Kidney (tissue), 14 donors: ENCODE results near the gene NXPH4. TPM values are rescaled to one million over a fixed set of nuclear protein-coding genes. Genes with fewer than 3 reads are reported as not detected.

Experiments used
- DNase-seq, 5 donors: peaks; one replicate each; pipeline ENCODE4 v3.0.0-alpha.2; 2013 to 2020
- FAIRE-seq: peaks from 2 replicates; lab custom pipeline; 2012; peaks lifted over from hg19 to GRCh38; lab: Jason Lieb, UNC
- H3K27ac ChIP-seq, 2 donors: one replicate each; pipeline ENCODE4 v1.7.0; 2013; ENCODE audit warnings: low read depth in 2 of 2, low read length in 2 of 2, inconsistent platforms in 1 of 2
- H3K27me3 ChIP-seq: one replicate; pipeline ENCODE4 v1.7.1; 2013; ENCODE audit warnings: low read length, inconsistent platforms; ENCODE audit not compliant: control insufficient read depth, insufficient read depth
- H3K36me3 ChIP-seq, 3 donors: one replicate each; pipeline versions ENCODE4 v1.7.0 to v1.7.1; 2013; ENCODE audit warnings: low read length in 3 of 3, control low read depth in 1 of 3, inconsistent platforms in 1 of 3; ENCODE audit not compliant: insufficient read depth in 3 of 3, control insufficient read depth in 2 of 3
- H3K4me1 ChIP-seq, 3 donors: one replicate each; pipeline versions ENCODE4 v1.7.0 to v1.7.1; 2013; ENCODE audit warnings: low read length in 3 of 3, inconsistent platforms in 1 of 3, low read depth in 1 of 3; ENCODE audit not compliant: control insufficient read depth in 2 of 3, insufficient read depth in 2 of 3
- H3K4me3 ChIP-seq, 3 donors: one replicate each; pipeline versions ENCODE4 v1.7.0 to v1.8.1; 2013; ENCODE audit warnings: low read length in 3 of 3, control low read depth in 1 of 3, inconsistent platforms in 1 of 3
- H3K9ac ChIP-seq, 3 donors: one replicate each; pipeline versions ENCODE4 v1.7.0 to v1.7.1; 2013; ENCODE audit warnings: low read length in 3 of 3, control low read depth in 1 of 3, inconsistent platforms in 1 of 3
- H3K9me3 ChIP-seq, 3 donors: one replicate each; pipeline versions ENCODE4 v1.7.0 to v1.7.1; 2013; ENCODE audit warnings: low read length in 3 of 3, control low read depth in 1 of 3, inconsistent platforms in 1 of 3; ENCODE audit not compliant: control insufficient read depth in 2 of 3, insufficient read depth in 1 of 3
- intact Hi-C: fragments of 100-400 bp; cut with DNase I; formaldehyde crosslinking; loops from one replicate; pipeline ENCODE4 v1.11.1; 2022
- polyA plus RNA-seq: library from polyadenylated mRNA; stranded (reverse); fragments of 350-450 nt; fragmentation: Illumina TruSeq; extraction: RNeasy Lipid Tissue Mini Kit (QIAGEN cat#74804); gene quantifications from one replicate; pipeline ENCODE4 v1.2.3, GENCODE V29; 2014; ENCODE audit warnings: low read depth, low replicate concordance; ENCODE audit not compliant: insufficient read depth
- total RNA-seq: library from RNA; stranded (reverse); fragmentation: NEBNext Ultra II Directional; extraction: Animal tissue kit (Norgen Biotek cat#: 25700); gene quantifications from one replicate; pipeline ENCODE4 v1.2.1, GENCODE V29; 2021
- TF ChIP-seq, protein P1 (sequence below): IDR thresholded peaks from 3 replicates; pipeline ENCODE4 v1.5.1; 2012; ENCODE audit warnings: mild to moderate bottlenecking, moderate library complexity, borderline replicate concordance; ENCODE audit not compliant: insufficient read depth; ENCODE audit errors: extremely low read depth
- donor health status: control.
- donor health status: control.
- donor health status: control.
- donor health status: control.
- donor health status: control.
- donor health status: DM: yes; HTN: yes; CAD: no.
- donor health status: Normal renal cell carcinoma (clear cell type).

NXPH4 gene
- total and polyA plus RNA-seq, 2 donors from 2014 or later = 0.16 to 0.71 TPM

DNA sequence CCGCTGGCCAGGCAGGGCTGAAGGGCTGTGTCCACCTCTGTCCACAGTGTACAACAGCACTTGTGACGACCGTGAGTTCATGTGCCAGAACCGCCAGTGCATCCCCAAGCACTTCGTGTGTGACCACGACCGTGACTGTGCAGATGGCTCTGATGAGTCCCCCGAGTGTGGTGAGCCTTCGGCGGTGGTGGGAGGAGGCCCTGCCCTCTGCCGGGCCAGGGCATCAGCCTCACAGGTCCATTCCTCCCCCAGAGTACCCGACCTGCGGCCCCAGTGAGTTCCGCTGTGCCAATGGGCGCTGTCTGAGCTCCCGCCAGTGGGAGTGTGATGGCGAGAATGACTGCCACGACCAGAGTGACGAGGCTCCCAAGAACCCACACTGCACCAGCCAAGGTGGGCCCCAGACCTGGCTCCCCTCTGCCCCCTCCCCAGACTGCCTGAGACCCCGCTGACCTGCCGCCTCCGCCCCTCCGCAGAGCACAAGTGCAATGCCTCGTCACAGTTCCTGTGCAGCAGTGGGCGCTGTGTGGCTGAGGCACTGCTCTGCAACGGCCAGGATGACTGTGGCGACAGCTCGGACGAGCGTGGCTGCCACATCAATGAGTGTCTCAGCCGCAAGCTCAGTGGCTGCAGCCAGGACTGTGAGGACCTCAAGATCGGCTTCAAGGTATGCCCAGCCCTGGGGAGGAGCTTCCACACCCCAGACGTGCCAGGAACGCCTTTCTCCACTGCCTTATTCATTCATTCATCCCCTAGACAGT lies 20.8 kb upstream of the NXPH4 start:
- H3K27me3 ChIP-seq = no peaks in the 10 kb centered on the region
- peaks cover 0 to 2% (median 0%) of the 10 kb centered on the region in 3 donors for H3K9me3 ChIP-seq
- H3K36me3 ChIP-seq = peaks cover 8 to 29% (median 18%) of the 10 kb centered on the region in 3 donors
- FAIRE-seq (no peak), DNase-seq (no peak)
- intact Hi-C loops = no loop called here
- no peaks in the 10 kb centered on the region for H3K4me1 ChIP-seq
- H3K4me3 ChIP-seq = no peak overlapping the region
- TF ChIP-seq, protein P1, sequence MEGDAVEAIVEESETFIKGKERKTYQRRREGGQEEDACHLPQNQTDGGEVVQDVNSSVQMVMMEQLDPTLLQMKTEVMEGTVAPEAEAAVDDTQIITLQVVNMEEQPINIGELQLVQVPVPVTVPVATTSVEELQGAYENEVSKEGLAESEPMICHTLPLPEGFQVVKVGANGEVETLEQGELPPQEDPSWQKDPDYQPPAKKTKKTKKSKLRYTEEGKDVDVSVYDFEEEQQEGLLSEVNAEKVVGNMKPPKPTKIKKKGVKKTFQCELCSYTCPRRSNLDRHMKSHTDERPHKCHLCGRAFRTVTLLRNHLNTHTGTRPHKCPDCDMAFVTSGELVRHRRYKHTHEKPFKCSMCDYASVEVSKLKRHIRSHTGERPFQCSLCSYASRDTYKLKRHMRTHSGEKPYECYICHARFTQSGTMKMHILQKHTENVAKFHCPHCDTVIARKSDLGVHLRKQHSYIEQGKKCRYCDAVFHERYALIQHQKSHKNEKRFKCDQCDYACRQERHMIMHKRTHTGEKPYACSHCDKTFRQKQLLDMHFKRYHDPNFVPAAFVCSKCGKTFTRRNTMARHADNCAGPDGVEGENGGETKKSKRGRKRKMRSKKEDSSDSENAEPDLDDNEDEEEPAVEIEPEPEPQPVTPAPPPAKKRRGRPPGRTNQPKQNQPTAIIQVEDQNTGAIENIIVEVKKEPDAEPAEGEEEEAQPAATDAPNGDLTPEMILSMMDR = no peak
- no peak overlapping the region for H3K9ac ChIP-seq
- H3K27ac ChIP-seq = no peak overlapping the region

DNA sequence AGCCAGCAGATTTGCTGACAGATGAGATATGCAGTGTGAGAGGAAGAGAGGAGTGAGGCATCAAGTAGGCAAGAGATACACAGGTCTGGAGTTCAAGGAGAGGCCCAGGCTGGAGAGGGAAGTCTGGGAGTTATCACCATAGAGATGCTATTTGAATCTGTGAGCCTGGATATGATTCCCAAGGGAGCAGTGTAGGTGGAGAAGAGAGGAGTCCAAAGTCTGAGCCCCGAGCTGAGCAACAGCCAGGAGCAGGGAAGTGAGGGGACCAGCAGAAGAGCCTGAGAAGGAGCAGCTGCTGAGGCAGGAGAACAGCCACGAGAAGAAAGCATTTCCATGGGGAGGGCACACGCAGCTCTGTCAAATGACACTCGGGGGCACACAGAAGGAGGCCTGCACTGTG lies 20.2 kb upstream of the NXPH4 start:
- no peak for FAIRE-seq
- no peak overlapping the region for H3K9ac ChIP-seq
- intact Hi-C loops = no loop called here

DNA sequence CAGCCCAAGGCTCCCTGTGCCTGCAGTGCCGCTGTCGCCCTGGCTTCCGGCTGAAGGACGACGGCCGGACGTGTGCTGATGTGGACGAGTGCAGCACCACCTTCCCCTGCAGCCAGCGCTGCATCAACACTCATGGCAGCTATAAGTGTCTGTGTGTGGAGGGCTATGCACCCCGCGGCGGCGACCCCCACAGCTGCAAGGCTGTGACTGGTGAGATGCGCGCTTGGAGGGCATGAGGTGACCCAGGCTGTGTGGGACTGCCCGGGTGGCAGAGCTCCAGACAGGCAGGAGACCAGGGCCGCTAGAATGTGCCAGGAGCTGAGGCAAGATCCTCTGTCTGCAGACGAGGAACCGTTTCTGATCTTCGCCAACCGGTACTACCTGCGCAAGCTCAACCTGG lies 19.6 kb upstream of the NXPH4 start:
- Histone ChIP-seq H3K9me3 (no peaks in the 10 kb centered on the region), H3K36me3 (peaks cover 2 to 21% (median 13%) of the 10 kb centered on the region in 3 donors), H3K27me3 (no peaks in the 10 kb centered on the region), H3K4me1 (no peaks in the 10 kb centered on the region), H3K27ac (no peak overlapping the region), H3K9ac (no peak overlapping the region), H3K4me3 (no peak overlapping the region)
- FAIRE-seq = no peak
- intact Hi-C loops = no loop called here
- TF ChIP-seq, protein P1 = no peak
- no peak for DNase-seq

More for the DNA sequence above, 20.2 kb upstream of the NXPH4 start:
- DNase-seq = no peak
- H3K27ac ChIP-seq = no peak overlapping the region
- H3K36me3 ChIP-seq = peaks cover 7 to 27% (median 16%) of the 10 kb centered on the region in 3 donors
- TF ChIP-seq, protein P1 = no peak
- H3K4me3 ChIP-seq = no peak overlapping the region
- H3K4me1 ChIP-seq = no peaks in the 10 kb centered on the region
- H3K9me3 ChIP-seq = peaks cover 0 to 2% (median 0%) of the 10 kb centered on the region in 3 donors
- no peaks in the 10 kb centered on the region for H3K27me3 ChIP-seq
